Measurements from ENCODE around the gene PRKCE. TPM values are rescaled to one million over a fixed set of nuclear protein-coding genes. Genes with fewer than 3 reads are reported as not detected.

Gene PRKCE
- total RNA-seq, 1 donor from 2014 or later, result 23.6 TPM

DNA sequence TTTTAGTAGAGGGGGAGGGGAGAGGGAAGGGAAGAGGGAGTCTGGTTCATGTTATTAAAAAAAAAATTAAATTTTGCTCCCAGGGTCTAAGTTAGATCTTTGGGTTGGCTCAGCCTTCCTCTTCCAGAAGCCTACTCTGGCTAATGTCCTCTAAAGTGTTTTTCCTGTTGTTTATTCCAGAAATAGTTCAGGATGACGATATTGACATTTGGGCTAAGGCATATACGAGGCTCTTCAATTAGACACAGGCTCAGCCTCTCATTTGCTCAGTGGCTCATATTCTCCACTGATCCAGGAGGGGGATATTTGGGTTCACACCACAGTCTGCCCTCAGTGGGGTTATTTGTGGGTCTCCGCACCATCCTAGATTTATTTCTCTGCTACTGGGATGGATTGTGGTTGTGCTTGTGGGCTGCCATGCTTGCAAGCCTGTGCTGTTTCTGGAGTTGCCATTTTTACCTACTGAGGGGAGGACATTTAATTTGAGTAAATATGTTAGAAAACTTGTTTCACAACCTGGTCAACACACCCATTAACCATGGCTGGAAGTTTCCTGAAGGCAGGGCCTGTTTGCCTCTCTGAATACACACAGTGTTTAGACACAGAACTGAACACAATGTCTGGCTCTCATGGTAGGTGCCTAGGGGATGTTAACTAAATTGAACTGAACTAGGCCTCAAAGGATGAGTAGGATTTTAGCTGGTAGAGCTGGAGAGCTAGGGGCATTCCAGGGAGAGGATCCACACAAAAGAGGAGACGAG, 388.2 kb downstream of the PRKCE start:
- DNase-seq (ENCODE audit: low read depth in 2 of 2), result no peak

GRCh38 chr2:46040563-46041155, 389.2 kb downstream of the PRKCE start:
- no peak for DNase-seq (ENCODE audit: low read depth in 2 of 2)

DNA sequence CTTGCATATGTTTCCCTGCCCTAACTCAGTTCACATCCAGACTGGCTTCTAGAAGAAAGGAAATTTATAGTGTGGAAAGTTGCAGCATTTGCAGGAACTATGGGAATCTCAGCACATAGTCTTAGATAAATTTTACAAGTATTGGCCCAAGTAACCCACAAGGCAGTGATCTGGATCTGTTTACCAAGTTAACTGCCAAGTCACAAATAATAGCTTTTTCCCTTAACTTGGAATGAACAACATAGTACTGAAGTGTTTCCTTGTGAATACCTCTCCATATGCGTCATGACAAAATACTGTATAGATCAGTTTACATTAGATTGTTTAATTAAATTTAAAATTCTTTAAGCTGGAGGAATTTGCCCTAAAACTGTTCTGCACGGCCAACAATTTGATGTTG, 390.0 kb downstream of the PRKCE start:
- no peak for DNase-seq (ENCODE audit: low read depth in 2 of 2)

- DNase-seq (ENCODE audit: low read depth in 2 of 2), result no peak
Measured at GRCh38 chr2:46042207-46042637, 390.7 kb downstream of the PRKCE start.

DNA sequence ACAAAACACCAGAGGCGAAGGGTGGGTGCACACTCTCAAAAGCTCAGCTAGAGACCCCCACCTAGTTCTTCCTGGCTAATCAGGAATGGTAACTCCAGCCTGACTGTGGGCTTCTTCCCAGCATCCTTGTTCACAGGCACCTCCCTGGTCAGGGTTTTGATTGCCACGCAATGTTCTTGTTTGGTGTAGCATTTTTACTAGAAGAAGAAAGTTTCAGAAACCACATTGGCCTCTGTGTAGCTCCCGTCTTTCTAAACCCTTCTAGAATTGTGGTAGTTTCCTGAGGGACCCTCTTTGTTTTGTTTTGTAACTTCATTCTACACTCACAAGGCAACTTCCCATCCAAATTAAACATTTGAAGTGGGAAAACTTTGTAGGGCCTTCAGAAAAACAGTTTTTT, 391.2 kb downstream of the PRKCE start:
- DNase-seq (ENCODE audit: low read depth in 2 of 2), result no peak

- DNase-seq (ENCODE audit: low read depth in 2 of 2), result peak in 1 of 2 donors; percentile 94
Measured at GRCh38 chr2:46045888-46046287, 394.4 kb downstream of the PRKCE start.

GRCh38 chr2:46047290-46047689, 395.8 kb downstream of the PRKCE start:
- DNase-seq (ENCODE audit: low read depth in 2 of 2), result peak in 1 of 2 donors; percentile 32

GRCh38 chr2:46048693-46049092, 397.2 kb downstream of the PRKCE start:
- no peak for DNase-seq (ENCODE audit: low read depth in 2 of 2)

DNA sequence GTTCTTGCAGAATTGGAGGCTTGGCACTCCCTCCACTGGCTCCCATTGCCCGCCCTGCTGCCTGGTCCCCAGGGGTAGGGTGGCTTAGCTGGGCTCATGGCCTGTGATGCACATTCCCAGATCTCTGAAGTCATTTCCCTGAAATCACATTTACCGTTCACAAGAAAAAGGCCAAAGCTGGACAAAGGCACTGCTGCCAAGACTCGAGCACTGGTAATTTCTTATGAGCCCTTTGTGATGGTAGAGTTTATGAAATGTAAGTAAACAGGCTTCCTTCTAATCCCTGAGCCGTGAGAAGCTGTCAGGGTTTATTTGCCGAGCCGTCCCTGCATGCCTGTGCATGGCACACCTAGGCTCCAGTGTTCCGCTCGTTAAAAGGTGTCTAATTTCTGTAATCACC, 398.6 kb downstream of the PRKCE start:
- DNase-seq (ENCODE audit: low read depth in 2 of 2), result no peak

- no peak for DNase-seq (ENCODE audit: low read depth in 2 of 2)
Measured at GRCh38 chr2:46050489-46050888, 399.0 kb downstream of the PRKCE start.

- DNase-seq (ENCODE audit: low read depth in 2 of 2), result no peak
Measured at GRCh38 chr2:46051085-46051484, 399.6 kb downstream of the PRKCE start.

GRCh38 chr2:46053564-46053963, 402.1 kb downstream of the PRKCE start:
- no peak for DNase-seq (ENCODE audit: low read depth in 2 of 2)

DNA sequence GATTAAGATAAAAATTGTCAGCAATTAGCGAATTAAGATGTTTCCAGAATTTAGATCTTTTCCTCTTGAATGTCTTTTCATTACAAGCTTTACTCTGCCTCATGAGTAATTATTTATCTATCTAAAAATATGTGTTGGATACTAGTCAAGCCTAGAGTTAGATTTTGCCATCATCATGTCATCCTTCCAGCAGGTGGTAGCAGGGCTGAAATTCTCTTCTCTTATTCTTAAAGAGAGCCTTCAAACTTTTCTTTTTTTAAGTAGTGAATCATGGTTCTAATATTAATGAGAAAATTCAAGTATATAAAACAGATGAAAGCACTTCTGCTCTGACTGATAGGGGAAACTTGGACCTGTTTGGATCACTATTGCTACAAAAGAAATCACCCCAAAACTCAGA, 405.1 kb downstream of the PRKCE start:
- no peak for DNase-seq (ENCODE audit: low read depth in 2 of 2)

GRCh38 chr2:46058140-46058539, 406.7 kb downstream of the PRKCE start:
- peak; percentile 65 to 86 for DNase-seq (ENCODE audit: low read depth in 2 of 2)

DNA sequence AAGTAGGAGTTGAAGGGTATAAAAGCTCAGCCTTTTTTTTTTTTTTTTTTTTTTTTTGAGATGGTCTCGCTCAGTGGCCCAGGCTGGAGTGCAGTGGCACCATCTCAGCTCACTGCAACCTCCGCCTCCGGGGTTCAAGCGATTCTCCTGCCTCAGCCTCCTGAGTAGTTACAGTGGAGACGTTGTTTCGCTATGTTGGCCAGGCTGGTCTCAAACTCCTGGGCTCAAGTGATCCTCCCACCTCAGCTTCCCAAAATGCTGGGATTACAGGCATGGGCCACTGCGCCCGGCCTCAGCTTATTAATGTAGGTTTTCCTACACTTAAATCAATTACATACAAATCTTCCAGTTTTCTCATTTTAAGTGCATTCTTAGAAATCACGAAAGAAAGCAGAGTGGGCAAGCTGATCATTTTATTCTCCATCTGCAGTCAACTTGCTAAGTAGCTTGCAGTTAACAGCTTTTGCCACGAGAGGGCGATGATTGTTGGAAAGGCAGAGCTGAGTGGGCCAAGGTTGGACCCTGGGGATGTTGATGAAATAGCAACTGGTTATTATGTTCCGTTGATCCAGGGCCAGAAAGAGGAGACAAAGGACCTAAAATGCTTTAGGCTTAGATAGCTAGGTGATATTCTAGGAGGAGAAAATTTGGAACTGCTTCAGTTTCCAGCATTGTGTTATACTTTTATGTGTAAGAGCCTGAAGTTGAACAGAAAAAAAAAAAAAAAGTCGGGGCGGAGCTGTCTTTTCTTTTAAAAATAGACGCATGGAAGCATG, 411.4 kb downstream of the PRKCE start:
- DNase-seq (ENCODE audit: low read depth in 2 of 2), result peak; percentile 92 to 96

DNA sequence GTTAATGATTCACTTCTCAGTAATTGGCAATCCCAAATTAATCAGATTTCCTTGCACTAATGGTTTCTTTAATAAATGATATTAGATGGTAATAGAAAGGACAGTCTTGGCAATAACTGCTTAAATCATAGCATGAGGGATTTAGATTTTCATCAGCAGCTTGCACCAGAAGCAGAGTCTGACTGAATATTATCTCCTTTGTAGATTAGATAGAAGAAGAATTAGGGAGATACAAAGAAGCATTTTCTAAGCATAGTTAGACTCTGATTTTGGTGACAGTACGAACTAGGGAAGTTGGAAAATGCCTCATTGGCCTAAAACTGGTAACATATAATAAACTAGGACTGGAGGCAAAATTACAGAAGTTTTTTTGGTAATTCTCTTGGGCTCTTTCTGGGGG, 412.9 kb downstream of the PRKCE start:
- DNase-seq (ENCODE audit: low read depth in 2 of 2), result no peak

GRCh38 chr2:46065152-46065551, 413.7 kb downstream of the PRKCE start:
- peak in 1 of 2 donors; percentile 28 for DNase-seq (ENCODE audit: low read depth in 2 of 2)

- no peak for DNase-seq (ENCODE audit: low read depth in 2 of 2)
Measured at GRCh38 chr2:46066116-46066515, 414.6 kb downstream of the PRKCE start.

DNA sequence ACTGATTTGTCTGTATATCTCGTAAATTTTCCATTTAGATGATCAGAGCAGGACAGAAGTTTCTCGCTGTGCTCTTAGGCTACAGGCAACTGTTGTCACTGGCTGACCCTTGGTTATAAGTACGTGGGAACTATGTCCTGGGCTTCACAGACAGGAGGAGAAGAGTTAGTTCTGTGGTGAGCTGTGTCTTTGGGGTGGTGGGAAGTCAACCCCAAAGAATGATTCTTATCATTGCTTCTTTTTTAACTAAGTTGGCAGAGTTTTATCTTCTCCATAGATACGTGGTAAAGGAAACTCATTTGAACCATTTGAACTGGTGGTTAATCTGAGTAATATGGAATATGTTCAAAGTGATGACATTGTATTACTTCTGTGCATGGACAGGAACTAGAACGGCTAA, 415.1 kb downstream of the PRKCE start:
- DNase-seq (ENCODE audit: low read depth in 2 of 2), result peak; percentile 51 to 63

- peak in 1 of 2 donors; percentile 46 for DNase-seq (ENCODE audit: low read depth in 2 of 2)
Measured at GRCh38 chr2:46067062-46067461, 415.6 kb downstream of the PRKCE start.

- DNase-seq (ENCODE audit: low read depth in 2 of 2), result peak; percentile 92 to 99
Measured at GRCh38 chr2:46067501-46068305, 416.2 kb downstream of the PRKCE start.

DNA sequence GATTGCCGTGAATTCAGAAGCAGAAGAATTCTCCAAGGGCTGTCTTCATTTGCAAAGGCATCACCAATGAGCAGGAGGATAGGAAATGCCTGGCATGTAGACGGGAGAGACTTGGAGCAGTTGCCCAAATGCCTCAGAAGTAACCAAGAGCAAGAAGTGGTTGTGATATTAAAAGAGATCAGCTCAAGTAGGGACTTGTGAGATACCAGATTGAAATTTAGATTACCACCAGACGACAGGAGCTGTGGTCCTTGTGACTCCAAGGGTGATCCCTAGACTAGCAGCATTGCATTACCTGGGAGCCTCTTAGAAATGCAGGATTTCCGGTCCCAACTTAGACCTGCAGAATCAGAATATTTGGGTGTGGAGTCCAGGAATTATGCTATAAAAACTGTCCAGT, 417.2 kb downstream of the PRKCE start:
- peak in 1 of 2 donors; percentile 17 for DNase-seq (ENCODE audit: low read depth in 2 of 2)
